Measurements from ENCODE around the gene KRT32.

Gene KRT32

DNA sequence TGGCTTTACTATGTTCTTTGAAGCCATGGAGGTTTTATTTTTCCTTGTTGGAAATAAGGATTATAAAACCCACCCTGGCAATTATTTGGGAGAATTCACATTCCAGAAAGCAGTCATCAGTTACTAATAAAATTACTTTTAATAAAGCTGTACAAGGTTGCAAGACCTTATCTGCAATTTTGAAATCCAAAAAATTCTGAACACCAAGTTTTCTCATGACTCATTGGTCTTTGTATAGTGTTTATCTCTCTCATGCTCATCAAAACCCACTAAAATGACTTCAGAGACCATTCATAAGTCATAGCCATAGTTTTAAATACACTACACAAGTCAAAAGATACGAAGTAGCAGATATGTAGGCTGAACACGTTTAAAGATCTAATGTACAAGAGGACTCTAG lies 20.4 kb downstream of the KRT32 start:
- Histone ChIP-seq H3K4me1 (ENCODE audit: control insufficient read depth, insufficient read depth, low read length) (no peaks in the 10 kb centered on the region), H3K36me3 (ENCODE audit: control insufficient read depth, insufficient read depth, low read length) (no peaks in the 10 kb centered on the region), H3K27me3 (ENCODE audit: control insufficient read depth, insufficient read depth, low read length) (no peaks in the 10 kb centered on the region), H3K4me3 (ENCODE audit: low read length) (no peak overlapping the region), H3K27ac (ENCODE audit: low read length) (no peak overlapping the region), H3K9me3 (ENCODE audit: control insufficient read depth, insufficient read depth, low read length) (no peaks in the 10 kb centered on the region; the same call in 1 of the 2 replicates)
- WGBS (ENCODE audit: insufficient coverage, insufficient read length): no CpG with 5 or more reads among the region's 2 CpGs
- DNase-seq (ENCODE audit: low read depth, low spot score): no peak

DNA sequence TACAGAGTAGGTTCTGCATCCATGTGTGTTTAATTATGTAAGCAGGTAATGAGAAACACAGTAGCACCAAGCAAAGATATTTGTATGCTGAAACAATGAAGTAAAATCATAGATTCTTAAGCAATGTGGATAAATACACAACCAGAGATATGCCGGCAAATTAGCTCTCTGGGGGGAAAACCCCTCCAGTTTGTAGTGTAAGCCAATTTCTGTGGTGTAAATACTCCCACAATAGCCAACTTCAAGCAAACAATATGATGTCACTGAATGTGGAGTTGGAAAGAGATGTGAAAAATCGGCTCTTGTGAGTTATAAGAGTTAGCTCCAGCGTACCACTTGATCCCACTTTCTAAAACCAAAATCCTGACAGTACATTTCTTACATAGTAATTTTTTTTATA lies 22.5 kb downstream of the KRT32 start:
- WGBS (ENCODE audit: insufficient coverage, insufficient read length): no CpG with 5 or more reads among the region's 3 CpGs
- H3K4me1 ChIP-seq (ENCODE audit: control insufficient read depth, insufficient read depth, low read length): no peaks in the 10 kb centered on the region
- no peak overlapping the region for H3K4me3 ChIP-seq (ENCODE audit: low read length)
- no peaks in the 10 kb centered on the region for H3K27me3 ChIP-seq (ENCODE audit: control insufficient read depth, insufficient read depth, low read length)
- H3K27ac ChIP-seq (ENCODE audit: low read length): no peak overlapping the region
- no peaks in the 10 kb centered on the region for H3K9me3 ChIP-seq (ENCODE audit: control insufficient read depth, insufficient read depth, low read length)
- DNase-seq (ENCODE audit: low read depth, low spot score): no peak
- H3K36me3 ChIP-seq (ENCODE audit: control insufficient read depth, insufficient read depth, low read length): no peaks in the 10 kb centered on the region; the same call in 1 of the 2 replicates

DNA sequence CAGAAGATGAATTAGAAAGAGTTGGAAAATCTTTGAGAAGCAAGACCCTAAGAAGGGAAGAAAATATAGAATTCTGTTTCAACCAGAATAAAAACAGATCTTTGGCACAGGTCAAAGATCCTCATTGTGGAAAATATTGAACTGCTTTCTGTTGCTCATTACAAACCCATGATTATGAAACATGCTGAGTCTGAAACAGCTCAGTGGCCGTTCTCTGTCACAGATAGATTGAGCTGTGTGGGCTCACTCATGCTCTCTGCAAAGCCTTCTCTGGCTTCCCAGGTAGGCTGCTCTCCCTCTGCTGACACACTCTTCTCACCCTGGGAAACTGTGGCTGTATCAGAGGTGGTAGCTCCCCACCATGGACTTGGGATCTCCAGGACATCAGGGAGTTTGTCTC lies 23.0 kb downstream of the KRT32 start:
- Histone ChIP-seq H3K4me1 (ENCODE audit: control insufficient read depth, insufficient read depth, low read length) (no peaks in the 10 kb centered on the region), H3K27me3 (ENCODE audit: control insufficient read depth, insufficient read depth, low read length) (no peaks in the 10 kb centered on the region), H3K27ac (ENCODE audit: low read length) (no peak overlapping the region), H3K9me3 (ENCODE audit: control insufficient read depth, insufficient read depth, low read length) (no peaks in the 10 kb centered on the region), H3K36me3 (ENCODE audit: control insufficient read depth, insufficient read depth, low read length) (no peaks in the 10 kb centered on the region; the same call in 1 of the 2 replicates), H3K4me3 (ENCODE audit: low read length) (no peak overlapping the region)
- no peak for DNase-seq (ENCODE audit: low read depth, low spot score)
- WGBS (ENCODE audit: insufficient coverage, insufficient read length): no CpG with 5 or more reads among the region's 1 CpG

DNA sequence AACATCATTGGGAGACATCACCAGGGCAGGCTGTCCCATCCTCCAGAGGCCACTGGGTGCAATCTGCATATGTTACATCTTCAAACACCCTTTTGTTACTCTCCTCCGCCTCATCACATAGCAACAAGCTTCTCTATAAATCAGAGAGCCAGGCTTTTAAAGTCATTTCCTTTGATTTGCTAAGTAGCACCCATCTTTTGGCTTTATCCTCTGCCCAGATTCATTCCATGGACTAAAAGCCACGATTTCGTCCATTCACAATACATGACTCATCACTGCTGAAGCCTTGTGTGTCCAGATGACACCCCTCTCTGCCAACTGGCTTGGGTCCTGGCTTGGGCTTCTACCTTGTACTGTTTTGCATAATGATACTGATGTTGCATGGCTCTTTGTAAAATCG lies 24.4 kb downstream of the KRT32 start:
- WGBS (ENCODE audit: insufficient coverage, insufficient read length): no CpG with 5 or more reads among the region's 4 CpGs
- H3K27me3 ChIP-seq (ENCODE audit: control insufficient read depth, insufficient read depth, low read length): no peaks in the 10 kb centered on the region
- H3K4me1 ChIP-seq (ENCODE audit: control insufficient read depth, insufficient read depth, low read length): no peaks in the 10 kb centered on the region
- H3K9me3 ChIP-seq (ENCODE audit: control insufficient read depth, insufficient read depth, low read length): no peaks in the 10 kb centered on the region
- H3K4me3 ChIP-seq (ENCODE audit: low read length): no peak overlapping the region
- H3K36me3 ChIP-seq (ENCODE audit: control insufficient read depth, insufficient read depth, low read length): no peaks in the 10 kb centered on the region; the same call in 1 of the 2 replicates
- no peak overlapping the region for H3K27ac ChIP-seq (ENCODE audit: low read length)
- no peak for DNase-seq (ENCODE audit: low read depth, low spot score)

DNA sequence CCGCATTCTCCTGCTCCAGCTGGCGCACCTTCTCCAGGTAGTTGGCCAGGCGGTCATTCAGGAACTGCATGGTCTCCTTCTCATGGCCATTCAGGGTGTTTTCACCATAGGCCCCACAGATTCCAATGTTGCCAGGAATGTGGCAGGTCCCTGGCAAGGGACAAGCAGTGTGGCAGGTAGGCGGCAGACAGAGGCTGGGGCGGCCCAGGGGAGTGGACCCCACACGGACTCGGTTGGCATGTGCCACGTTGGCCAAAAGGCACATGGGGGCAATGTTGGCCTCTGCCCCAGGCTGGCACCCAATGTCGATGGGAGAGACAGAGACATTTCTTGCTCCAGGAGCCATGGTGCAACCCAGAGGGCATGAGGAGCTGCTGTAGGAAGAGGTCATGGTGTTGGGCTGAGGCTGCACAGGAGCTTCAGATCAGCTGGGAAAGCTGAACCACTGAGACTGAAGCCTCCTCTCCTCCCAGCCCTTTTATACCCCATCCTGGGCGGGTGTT lies 26.6 kb downstream of the KRT32 start, which contains the start of gene KRT38:
Gene KRT38, minus strand, starts transcription at position 453 of the 503 bp plus-strand sequence. Its CDS starts 62 bp downstream, at position 391.
- Histone ChIP-seq H3K36me3 (ENCODE audit: control insufficient read depth, insufficient read depth, low read length) (no peaks in the 10 kb centered on the region; the same call in 1 of the 2 replicates), H3K27me3 (ENCODE audit: control insufficient read depth, insufficient read depth, low read length) (no peaks in the 10 kb centered on the region), H3K9me3 (ENCODE audit: control insufficient read depth, insufficient read depth, low read length) (no peaks in the 10 kb centered on the region), H3K4me1 (ENCODE audit: control insufficient read depth, insufficient read depth, low read length) (no peaks in the 10 kb centered on the region), H3K27ac (ENCODE audit: low read length) (no peak within 1 kb of the TSS), H3K4me3 (ENCODE audit: low read length) (no peak within 1 kb of the TSS)
- WGBS (ENCODE audit: insufficient coverage, insufficient read length): no CpG with 5 or more reads among the region's 10 CpGs
- DNase-seq (ENCODE audit: low read depth, low spot score): no peak

DNA sequence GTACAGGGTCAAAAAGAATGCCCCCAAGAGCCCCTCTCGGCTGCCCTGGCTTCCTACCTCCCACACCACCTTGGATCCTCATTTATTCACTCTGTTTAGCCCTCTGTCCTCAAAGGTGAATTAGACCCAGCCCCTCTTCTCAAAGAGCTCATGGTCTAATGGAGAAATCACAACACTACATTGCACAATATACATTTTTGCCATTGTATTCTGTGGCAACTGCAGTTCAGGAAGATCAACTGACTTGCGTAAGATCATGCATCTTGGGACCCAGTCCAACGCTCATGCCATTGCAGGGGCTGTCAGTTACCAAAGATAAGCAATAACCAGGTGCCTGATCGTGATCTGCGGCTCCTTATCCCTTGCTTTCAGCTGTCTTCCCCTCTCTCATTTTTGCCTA lies 27.8 kb downstream of the KRT32 start:
- WGBS (ENCODE audit: insufficient coverage, insufficient read length): no CpG with 5 or more reads among the region's 5 CpGs
- DNase-seq (ENCODE audit: low read depth, low spot score): no peak

DNA sequence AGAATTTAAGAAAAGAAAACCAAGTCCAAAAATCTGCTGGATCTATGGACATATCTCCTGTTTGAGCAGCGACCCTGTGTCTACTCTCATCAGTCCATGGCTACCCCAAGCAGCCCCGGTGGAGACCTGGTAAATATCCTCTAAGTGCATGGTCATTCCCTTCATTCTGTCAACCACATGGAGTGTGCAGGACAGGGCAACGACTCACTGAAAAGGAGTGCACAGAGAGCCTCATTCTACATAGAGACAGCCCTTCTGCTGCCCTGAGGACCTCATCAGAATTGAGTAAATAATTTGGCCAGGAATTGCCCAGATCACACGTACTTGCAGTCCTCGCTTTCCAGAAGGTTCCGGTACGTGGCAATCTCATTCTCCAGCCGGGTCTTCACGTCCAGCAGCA lies 29.4 kb downstream of the KRT32 start:
- Histone ChIP-seq H3K9me3 (ENCODE audit: control insufficient read depth, insufficient read depth, low read length) (no peaks in the 10 kb centered on the region), H3K27ac (ENCODE audit: low read length) (no peak overlapping the region), H3K4me3 (ENCODE audit: low read length) (no peak overlapping the region), H3K4me1 (ENCODE audit: control insufficient read depth, insufficient read depth, low read length) (no peaks in the 10 kb centered on the region), H3K27me3 (ENCODE audit: control insufficient read depth, insufficient read depth, low read length) (no peaks in the 10 kb centered on the region), H3K36me3 (ENCODE audit: control insufficient read depth, insufficient read depth, low read length) (no peaks in the 10 kb centered on the region; the same call in 1 of the 2 replicates)
- WGBS (ENCODE audit: insufficient coverage, insufficient read length): no CpG with 5 or more reads among the region's 9 CpGs
- DNase-seq (ENCODE audit: low read depth, low spot score): no peak

More for the DNA sequence above, 27.8 kb downstream of the KRT32 start:
- Histone ChIP-seq H3K4me1 (ENCODE audit: control insufficient read depth, insufficient read depth, low read length) (no peaks in the 10 kb centered on the region), H3K4me3 (ENCODE audit: low read length) (no peak overlapping the region), H3K27ac (ENCODE audit: low read length) (no peak overlapping the region), H3K27me3 (ENCODE audit: control insufficient read depth, insufficient read depth, low read length) (no peaks in the 10 kb centered on the region), H3K9me3 (ENCODE audit: control insufficient read depth, insufficient read depth, low read length) (no peaks in the 10 kb centered on the region), H3K36me3 (ENCODE audit: control insufficient read depth, insufficient read depth, low read length) (no peaks in the 10 kb centered on the region; the same call in 1 of the 2 replicates)

DNA sequence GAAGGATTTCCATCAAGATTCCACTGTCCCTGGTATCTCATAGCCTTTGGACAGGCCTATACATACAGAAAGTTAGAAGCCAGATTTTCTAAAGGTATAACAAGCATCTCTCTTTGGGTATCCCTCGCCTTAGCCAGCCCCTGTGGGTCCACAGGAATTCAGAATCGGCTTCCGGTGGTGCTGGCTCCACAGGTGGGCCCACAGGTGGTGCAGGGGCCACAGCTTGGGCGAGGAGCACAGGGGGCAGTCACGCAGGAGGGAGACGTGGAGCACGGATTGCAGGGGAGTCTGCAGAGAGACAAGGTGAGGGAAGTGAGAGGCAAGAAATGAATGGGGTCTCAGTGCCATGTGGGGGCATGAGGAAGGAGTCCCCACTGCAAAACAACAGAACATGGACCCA lies 29.9 kb downstream of the KRT32 start:
- H3K36me3 ChIP-seq (ENCODE audit: control insufficient read depth, insufficient read depth, low read length): no peaks in the 10 kb centered on the region; the same call in 1 of the 2 replicates
- whole genome bisulfite sequencing (ENCODE audit: insufficient coverage, insufficient read length): no CpG with 5 or more reads among the region's 7 CpGs
- DNase-seq (ENCODE audit: low read depth, low spot score): no peak
- no peaks in the 10 kb centered on the region for H3K27me3 ChIP-seq (ENCODE audit: control insufficient read depth, insufficient read depth, low read length)
- H3K4me1 ChIP-seq (ENCODE audit: control insufficient read depth, insufficient read depth, low read length): no peaks in the 10 kb centered on the region
- H3K27ac ChIP-seq (ENCODE audit: low read length): no peak overlapping the region
- no peak overlapping the region for H3K4me3 ChIP-seq (ENCODE audit: low read length)
- H3K9me3 ChIP-seq (ENCODE audit: control insufficient read depth, insufficient read depth, low read length): no peaks in the 10 kb centered on the region

DNA sequence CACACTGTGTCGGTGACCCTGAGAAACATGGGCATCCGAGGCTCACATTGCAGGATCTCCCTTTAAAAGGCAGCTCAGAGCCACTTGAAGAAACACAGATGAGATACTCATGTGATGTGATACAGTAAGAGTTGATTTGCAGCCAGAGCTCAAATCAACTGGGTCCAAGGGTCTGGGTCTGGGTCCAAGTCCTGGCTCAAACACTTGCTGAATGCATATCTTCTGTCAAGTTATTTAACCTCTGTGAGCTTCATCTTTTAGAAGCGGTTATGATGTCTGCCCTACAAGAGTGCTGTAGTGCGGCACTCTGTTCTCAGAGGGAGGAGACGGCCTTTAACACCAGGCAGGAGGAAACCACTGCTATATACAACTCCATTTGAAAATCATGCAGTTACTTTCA lies 32.8 kb downstream of the KRT32 start:
- DNase-seq (ENCODE audit: low read depth, low spot score): no peak
- Histone ChIP-seq H3K9me3 (ENCODE audit: control insufficient read depth, insufficient read depth, low read length) (no peaks in the 10 kb centered on the region), H3K4me1 (ENCODE audit: control insufficient read depth, insufficient read depth, low read length) (no peaks in the 10 kb centered on the region), H3K27ac (ENCODE audit: low read length) (no peak overlapping the region), H3K27me3 (ENCODE audit: control insufficient read depth, insufficient read depth, low read length) (no peaks in the 10 kb centered on the region), H3K36me3 (ENCODE audit: control insufficient read depth, insufficient read depth, low read length) (no peaks in the 10 kb centered on the region), H3K4me3 (ENCODE audit: low read length) (no peak overlapping the region)
- WGBS (ENCODE audit: insufficient coverage, insufficient read length): no CpG with 5 or more reads among the region's 5 CpGs

DNA sequence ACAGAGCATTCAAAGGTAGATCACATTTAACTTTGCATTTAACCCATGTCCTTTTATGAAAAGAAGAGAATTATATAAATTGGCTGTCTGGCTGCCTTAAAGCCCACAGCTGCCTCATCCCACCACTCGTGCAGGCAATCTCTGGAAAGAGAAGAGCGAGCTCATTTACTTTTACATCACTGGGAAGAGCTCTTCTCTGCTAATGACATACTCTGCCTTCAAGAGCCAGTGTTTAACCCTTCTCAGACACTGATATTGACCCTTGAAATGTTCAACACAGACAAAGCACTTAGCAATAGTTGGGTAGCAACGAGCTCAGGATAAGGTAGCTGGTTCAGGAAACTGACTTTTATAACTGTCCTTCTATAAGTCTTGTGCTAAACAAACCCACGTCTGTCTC lies 33.2 kb downstream of the KRT32 start:
- DNase-seq (ENCODE audit: low read depth, low spot score): no peak
- WGBS (ENCODE audit: insufficient coverage, insufficient read length): no CpG with 5 or more reads among the region's 4 CpGs
- H3K4me1 ChIP-seq (ENCODE audit: control insufficient read depth, insufficient read depth, low read length): no peaks in the 10 kb centered on the region
- H3K9me3 ChIP-seq (ENCODE audit: control insufficient read depth, insufficient read depth, low read length): no peaks in the 10 kb centered on the region
- no peak overlapping the region for H3K27ac ChIP-seq (ENCODE audit: low read length)
- H3K36me3 ChIP-seq (ENCODE audit: control insufficient read depth, insufficient read depth, low read length): no peaks in the 10 kb centered on the region
- no peaks in the 10 kb centered on the region for H3K27me3 ChIP-seq (ENCODE audit: control insufficient read depth, insufficient read depth, low read length)
- no peak overlapping the region for H3K4me3 ChIP-seq (ENCODE audit: low read length)

DNA sequence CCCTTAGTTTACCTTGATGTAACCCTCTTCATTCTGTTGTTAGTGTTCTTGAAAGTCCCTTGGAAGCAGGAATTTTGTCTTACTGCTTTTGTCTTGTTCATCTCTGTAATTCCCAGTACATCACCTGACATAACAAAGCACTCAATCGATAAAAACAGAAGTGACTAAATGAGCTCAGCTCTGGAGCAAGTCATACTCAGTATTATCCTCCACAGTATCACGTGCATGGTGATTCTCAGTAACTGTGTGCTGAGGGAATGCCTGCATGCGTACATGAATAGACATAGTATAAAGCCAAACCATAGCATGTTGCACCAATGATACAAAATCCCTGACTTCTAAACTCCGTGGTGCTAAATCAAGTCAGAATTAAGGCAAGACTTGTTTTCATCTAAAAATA lies 33.6 kb downstream of the KRT32 start:
- H3K36me3 ChIP-seq (ENCODE audit: control insufficient read depth, insufficient read depth, low read length): no peaks in the 10 kb centered on the region
- no CpG with 5 or more reads among the region's 4 CpGs for WGBS (ENCODE audit: insufficient coverage, insufficient read length)
- no peak overlapping the region for H3K27ac ChIP-seq (ENCODE audit: low read length)
- no peak for DNase-seq (ENCODE audit: low read depth, low spot score)
- no peaks in the 10 kb centered on the region for H3K27me3 ChIP-seq (ENCODE audit: control insufficient read depth, insufficient read depth, low read length)
- no peaks in the 10 kb centered on the region; the same call in 1 of the 2 replicates for H3K4me1 ChIP-seq (ENCODE audit: control insufficient read depth, insufficient read depth, low read length)
- no peaks in the 10 kb centered on the region for H3K9me3 ChIP-seq (ENCODE audit: control insufficient read depth, insufficient read depth, low read length)
- H3K4me3 ChIP-seq (ENCODE audit: low read length): no peak overlapping the region
